Activated CD8-positive, alpha-beta memory T cell treated with anti-CD3 and anti-CD28 coated beads for 24 hours (primary cell): ENCODE results near the gene KPNB1.
A peak's percentile ranks its signal among the peaks of the same experiment; 100 is the strongest.

Source experiments
- DNase-seq: peaks from one replicate; pipeline ENCODE4 v3.0.0-alpha.2; 2020

Gene KPNB1

DNA sequence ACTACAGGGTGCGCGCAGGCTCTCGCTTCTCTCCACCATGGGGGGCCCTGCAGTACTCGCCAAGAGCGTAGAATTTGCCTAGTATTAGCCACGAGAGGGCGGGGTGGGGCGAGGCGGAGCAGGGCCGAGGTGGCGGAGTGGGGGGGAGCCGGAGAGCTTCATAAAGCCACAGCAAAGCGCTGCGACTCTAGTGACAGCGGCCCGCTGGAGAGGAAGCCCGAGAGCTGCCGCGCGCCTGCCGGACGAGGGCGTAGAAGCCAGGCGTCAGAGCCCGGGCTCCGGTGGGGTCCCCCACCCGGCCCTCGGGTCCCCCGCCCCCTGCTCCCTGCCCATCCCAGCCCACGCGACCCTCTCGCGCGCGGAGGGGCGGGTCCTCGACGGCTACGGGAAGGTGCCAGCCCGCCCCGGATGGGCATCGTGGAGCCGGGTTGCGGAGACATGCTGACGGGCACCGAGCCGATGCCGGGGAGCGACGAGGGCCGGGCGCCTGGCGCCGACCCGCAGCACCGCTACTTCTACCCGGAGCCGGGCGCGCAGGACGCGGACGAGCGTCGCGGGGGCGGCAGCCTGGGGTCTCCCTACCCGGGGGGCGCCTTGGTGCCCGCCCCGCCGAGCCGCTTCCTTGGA, 83.4 kb downstream of the KPNB1 start, which contains the start of gene TBX21:
Gene TBX21, plus strand, starts transcription at position 190 of the 627 bp plus-strand sequence. Its CDS starts 219 bp downstream, at position 409.
- DNase-seq: peak; percentile 95

DNA sequence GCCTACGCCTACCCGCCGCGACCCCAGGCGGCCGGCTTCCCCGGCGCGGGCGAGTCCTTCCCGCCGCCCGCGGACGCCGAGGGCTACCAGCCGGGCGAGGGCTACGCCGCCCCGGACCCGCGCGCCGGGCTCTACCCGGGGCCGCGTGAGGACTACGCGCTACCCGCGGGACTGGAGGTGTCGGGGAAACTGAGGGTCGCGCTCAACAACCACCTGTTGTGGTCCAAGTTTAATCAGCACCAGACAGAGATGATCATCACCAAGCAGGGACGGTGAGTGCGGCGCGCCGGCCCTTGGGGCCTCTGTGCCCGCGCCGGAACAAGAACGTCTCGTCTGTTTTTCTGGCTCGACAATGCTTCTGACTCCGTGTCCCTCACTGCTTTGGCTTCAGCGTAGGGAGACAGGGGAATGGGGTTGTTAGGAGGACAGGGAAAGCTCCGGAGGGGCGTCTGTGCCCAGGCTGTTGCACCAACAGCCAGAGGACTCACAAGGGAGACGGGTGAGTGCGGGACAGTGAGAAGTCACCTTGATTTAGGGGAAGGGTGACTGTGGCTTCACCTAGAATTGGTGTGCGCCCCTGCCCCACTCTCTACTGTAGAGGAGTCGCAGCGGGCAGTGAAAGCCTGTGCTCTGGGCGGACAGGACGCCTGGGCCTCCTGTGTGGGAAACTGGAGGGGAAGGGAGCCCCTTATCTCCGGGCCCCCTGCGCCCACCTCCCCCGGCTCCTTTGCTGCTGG, 84.1 kb downstream of the KPNB1 start:
- DNase-seq: peak; percentile 76

- no peak for DNase-seq
Measured at GRCh38 chr17:47735139-47735464, 85.4 kb downstream of the KPNB1 start.
